ENCODE results near the gene APBB1. TPM values are rescaled to one million over a fixed set of nuclear protein-coding genes. Genes with fewer than 3 reads are reported as not detected.

APBB1 gene
- 266 TPM for total RNA-seq

DNA sequence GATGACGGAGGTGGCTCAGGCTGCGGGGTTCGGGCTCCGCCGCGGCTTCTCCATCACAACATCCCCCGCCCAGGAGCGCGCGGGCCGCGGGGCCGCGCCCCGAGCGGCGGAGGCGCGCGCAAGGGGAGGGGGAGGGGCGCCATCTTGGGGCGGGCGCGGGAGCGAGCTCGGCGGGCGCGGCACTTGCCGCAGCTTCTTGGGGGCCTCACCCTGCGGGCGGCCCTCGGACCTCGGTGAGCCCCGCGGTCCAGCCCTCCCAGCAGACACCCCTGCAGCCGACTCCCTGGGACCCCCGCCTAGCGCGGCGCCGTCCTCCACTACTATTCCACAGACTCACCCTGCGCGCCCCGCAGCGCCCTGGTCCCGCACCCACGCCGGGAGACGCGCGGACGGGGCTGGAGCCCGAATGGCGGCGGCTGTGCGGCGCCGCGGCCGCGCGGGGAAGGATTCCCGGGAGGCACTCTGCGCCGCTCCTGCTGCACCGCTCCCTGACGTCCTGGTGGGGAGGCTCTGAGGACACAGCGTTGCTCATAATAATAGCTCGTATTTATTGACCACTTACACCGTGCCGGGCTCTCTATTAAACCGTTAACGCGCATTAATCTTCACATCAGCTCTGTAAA is at the start of gene APBB1:
Gene APBB1, minus strand, starts transcription at position 86 of the 623 bp plus-strand sequence. CDS start 7,747 bp downstream, outside the sequence.
- peak; percentile 77 for DNase-seq

DNA sequence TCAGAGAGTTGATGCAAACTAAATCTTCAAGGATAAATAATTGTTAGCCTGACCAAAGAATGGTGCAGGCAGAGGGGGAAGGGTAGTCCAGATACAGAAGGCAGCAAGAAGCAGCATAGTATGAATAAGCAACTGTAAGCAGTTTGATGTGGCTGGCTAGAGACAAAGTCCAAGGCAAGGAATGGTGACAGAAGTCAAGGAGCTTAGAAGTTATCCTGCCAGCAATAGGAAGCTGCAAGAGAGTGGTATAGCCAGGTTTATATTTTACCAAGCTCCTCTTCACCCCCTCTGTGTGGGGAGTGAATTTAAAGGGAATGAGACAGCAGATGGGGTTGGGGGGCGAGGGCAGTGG is 40.2 kb upstream of the APBB1 start:
- no peak for DNase-seq

DNA sequence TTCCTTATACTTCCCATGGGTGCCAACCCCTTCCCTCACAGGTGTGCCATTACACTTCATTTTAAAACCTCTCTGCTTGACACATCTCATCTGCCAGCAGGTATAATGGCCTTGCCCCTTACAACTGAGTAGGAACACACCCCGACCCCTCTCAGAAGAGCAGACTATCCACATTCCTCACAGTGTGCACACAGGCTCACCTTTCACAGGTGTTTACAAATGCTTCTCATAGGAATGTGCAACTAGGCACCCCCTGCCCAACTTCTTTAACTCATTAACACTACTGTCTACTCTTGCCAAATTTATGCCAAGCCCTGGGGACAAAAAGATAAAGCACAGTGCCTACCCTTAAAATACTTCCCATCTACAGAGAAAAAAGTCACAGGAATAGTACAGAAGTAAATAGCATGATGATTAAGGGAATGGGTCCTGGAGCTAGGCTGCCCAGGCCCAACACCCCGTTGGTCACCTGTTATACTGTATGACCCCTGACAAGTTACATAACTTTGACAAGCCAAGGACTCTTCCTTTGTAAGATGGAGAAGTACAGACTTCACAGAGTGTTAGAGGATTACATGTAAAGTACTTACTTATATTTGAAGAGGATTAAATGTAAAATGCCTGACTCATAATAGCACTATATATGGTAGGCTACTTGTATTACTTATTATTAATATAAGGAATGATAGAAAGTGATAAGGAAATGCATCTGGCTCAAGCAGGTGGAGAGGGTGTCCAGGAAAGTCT is 39.6 kb upstream of the APBB1 start:
- no peak for DNase-seq

DNA sequence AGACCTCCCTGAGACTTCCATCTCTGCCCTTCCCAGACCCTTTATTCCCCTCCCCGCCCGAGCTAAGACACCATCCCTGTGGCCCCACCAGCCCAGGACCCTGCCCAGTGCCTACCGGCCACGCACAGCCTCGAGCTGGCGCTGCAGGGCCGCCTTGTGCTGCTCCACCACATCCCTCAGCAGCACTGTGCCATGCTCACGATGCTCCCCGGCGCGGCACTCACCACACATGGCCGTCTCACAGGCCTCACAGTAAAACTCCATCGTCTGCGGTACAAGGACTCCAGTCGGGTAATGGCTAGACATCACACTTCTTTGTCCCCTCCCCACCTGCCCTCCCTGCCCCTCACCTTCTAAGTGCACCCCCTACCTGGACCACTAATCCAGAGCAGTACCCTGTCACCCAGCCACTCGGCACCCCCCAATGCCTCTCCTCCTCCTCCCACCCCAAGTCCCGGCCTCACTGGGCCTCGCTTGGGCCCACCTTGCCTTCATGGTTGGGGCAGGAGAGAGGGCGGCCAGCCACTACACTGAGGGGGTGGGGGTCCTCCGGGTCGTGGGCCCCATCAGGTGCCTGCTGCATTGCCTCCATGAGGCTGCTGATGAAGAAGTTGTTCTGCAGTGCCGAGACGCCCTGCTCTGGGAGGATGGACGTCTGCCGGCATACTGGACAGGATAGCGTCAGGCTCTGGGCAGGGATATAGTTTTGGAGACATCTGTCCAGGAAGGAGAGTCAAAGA is 38.9 kb upstream of the APBB1 start:
- DNase-seq, result no peak

DNA sequence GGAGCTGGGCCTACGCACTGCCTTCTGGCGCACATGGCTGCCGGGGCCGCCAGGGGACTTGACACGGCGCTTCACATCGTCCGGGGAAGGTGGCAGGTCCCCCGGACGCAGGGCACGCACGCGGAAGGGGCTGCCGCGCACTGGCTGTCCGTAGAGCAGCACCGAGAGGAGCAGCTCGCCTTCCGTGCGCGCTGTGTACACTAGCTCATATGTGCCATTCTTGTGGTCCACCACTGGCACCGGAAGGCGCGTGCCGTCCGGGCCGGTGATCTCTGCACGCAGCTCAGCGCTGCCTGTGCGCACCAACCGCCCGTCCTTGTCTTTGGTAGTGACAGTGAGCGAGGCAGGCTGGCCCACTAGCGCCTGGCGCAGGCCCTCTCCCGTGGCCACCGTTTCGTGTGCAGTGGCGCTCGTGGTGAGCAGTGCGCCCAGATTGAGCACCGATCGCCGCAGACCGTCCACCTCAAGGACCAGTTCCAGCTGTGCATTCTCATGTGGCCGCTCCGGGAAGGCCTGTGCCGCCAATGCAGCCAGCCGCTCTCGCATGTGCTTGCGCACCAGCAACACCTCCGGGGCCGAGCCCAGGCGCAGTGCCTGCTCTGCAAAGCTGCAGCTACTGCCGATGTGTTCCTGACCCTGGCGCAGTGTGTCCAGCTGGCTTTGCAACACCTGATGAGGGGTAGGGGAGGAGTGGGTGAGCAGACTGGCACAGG is 37.6 kb upstream of the APBB1 start:
- no peak for DNase-seq

DNA sequence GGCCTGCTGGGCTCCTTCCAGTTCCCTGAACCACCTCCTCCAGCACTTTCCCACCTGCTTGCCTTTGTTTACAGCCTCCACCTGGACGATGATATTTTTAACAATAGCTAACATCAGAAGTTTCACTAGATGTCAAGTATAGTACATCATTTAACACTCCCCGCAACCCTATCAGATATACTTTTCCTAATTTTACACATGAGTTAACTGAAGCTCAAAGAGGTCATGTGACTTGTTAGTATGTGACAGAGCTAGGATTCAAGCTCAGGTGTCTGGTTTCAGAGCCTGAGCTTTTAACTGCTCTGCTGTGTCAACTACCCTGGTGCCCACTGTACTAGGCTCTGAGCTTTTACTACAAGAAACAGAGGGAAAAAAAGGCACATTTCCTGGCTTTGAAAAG is 36.2 kb upstream of the APBB1 start:
- DNase-seq, result no peak

DNA sequence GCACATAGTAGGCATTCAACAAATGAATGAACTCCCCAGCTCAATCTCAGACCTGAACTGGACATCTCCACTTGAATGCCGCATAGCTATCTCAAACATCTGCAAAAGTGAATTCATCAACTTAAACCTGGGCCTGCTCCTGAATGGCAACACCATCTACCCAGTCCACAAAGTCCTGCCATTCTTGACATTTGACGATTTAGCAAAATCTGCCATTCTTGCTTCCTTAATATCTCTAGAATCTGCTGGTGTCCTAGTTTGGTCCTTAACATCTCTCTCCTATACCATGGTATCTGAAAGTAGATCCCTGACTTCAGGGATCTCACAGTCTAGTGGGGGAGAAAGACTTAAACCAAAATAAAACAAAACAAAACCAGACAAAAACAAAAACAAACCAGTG is 34.3 kb upstream of the APBB1 start:
- no peak for DNase-seq

DNA sequence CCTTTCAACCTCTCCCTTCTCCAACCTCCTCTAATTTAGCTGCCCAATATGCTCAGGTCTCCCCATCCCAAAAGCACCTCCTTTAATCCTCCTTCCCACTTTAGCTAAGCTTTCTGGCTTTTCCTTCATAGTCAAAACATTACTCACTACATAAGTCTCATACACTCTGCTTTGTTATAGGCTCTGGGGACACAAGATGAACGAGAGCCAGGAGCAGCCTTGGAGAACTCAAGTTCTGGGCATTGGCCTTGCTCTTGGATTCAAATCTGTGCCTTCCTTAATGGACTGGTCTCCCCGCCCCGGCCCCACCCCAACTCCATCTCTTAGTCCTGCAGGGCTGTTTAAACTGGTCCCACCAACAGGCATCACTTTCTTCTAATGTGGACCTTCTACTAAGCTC is 33.3 kb upstream of the APBB1 start:
- no peak for DNase-seq

DNA sequence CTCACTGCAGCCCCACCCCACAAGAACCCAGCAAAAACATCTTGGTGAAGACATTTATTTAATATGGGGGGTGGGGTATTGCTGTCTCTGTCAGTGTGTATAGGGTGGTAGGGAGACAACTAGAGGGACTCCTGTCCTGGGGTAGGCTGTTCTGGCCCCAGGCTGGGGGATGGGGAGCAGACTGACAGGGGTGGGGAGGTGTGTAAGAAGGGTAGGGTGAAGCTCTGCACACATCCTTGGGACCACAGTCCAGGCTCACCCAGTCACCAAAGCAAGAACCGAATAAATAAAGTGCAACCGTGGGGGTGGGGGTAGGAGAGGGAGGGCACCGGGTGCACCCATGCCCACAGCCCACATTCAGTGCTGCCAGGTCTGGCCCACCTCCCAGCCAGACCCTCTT is 29.7 kb upstream of the APBB1 start:
- DNase-seq, result no peak

DNA sequence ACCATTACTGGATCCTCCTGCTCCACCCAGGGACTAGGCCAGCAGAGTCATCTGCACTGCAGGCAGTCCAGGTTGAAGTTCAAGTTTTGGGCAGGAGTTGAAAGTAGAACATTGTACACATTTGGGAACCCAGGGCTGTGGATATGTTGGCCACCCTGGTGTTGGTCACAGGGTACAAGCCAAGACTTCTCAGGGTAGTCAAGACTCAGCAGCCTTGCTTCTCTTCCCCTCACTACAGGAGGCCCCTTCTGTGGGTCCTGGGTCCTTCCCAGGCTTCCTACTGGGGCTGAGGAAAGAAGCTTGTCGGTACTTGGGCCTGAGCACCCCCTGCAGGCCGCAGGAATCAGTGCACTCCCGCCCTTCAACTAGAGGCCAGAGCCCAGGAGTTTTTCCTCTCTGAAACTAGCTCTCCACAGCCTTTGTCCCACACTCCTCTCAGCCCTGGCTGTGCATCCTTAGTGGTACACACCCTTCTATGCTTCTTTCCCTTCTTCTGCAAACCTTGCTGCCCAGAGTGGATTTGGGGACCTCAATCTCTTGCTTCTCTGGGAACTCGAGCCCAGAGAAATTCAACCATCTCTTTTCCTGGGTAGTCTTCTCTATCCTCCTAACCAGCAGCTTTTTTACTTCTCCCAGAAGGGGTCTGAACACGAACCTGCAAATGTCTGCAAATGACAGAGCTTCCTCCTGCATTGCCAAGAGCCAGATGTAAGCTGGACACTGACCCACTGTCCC is 24.5 kb upstream of the APBB1 start:
- DNase-seq, result peak; percentile 26

DNA sequence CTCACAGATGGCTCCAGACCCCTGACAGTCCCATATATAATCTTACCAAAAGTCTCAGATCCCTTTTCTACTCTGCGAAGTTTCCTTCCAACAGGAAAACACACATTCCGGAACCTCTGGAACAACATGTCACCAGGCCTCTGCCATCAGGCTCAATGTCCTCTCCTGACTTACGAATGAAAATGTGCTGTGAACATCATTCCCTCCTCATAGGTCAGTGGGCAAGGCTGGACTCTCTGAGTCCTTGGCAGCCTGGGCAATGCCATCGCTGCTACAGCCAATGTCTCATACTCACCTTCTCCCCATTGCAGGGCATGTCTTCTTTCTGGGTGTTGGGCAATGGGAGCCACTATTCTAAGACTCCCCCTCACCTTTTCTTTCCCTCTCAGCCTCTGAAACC is 23.5 kb upstream of the APBB1 start:
- DNase-seq, result no peak

DNA sequence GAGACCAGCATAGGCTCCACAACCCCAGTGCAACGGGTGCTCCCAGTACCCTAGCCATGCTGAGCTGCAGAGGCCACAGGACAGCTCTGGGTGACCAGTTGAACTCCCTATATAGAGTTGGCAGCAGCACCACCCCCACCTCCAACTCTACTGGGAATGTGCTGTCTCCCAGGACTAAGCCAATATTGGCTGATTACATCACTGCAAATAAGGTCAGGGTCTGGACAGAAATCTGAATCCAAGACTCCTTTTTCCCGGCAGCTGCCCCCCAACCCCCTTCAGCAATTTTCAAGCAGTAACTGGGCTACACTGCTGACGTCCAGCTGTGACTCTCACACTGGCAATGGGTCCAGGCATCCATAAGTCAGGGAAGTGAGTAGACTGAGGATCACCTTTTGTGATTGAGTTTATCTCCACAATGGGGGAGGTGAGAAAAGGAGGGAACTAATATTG is 22.0 kb upstream of the APBB1 start, which contains the start of gene HPX:
Gene HPX, minus strand, starts transcription at position 82 of the 453 bp plus-strand sequence. Its CDS starts 24 bp downstream, at position 58.
- DNase-seq, result no peak

DNA sequence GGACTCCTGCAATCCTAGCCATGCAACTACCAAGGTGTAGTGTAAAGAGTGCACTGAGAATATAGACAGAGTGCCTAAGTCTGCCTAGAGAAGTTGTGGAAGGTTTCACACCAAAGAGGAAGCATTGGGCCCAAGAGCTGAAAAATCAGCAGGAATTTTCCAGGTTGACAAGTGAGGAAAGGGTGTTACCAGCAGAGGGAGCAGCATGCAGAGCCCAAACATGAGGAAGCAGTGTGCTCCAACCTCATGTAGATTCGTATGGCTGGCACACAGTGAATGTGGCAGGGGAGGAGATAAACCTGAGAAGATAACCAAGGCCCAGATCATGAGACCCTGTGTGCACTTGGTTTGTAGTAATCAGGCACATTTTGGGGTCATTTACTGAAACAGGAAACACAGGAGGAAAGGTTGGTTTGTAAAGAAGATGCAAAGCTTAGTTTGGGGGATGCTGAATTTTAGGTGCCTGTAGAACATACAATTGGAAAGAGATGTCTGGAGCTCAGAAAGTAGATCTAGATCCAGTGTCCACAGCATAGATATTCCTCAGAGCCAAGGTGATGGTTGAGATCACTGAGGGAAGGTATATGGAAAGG is 20.2 kb upstream of the APBB1 start:
- DNase-seq, result peak; percentile 15

DNA sequence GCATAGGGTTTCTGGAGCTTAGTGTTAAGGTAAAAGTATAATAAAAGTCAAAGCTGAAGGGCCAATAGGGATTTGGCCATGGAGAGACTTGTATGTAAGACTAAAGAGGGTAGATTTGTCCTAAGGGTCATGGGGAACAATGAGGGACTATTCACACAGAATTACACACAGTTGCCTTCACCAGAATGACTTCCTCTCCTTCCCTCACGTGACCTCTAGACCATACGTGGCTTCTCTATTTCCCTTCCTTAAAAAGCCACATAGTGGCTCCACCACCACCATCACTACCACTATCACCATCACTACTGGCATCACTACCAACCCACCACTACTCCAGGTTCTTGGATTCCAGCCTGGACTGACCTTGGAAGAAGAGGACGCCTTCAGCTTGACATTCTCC is 19.1 kb upstream of the APBB1 start:
- DNase-seq, result no peak

DNA sequence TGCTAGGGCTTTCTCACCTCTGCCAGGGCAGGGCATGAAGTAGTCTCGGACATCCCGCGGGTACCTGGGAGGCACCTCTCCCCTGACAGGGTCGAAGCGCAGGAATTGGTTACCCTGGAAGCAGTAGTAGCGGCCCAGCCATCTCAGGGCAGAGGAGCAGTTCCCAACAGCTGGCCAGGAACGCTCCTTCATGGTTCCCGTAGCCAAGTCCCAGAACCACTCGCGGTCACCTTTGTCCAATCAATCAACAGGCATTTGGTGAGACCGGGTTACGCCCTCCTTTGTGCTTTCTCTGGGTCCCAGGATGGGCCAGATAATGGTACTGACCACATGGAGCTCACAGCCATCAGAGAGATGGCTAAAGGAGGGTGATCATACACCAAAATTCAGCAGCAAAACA is 18.5 kb upstream of the APBB1 start:
- no peak for DNase-seq

DNA sequence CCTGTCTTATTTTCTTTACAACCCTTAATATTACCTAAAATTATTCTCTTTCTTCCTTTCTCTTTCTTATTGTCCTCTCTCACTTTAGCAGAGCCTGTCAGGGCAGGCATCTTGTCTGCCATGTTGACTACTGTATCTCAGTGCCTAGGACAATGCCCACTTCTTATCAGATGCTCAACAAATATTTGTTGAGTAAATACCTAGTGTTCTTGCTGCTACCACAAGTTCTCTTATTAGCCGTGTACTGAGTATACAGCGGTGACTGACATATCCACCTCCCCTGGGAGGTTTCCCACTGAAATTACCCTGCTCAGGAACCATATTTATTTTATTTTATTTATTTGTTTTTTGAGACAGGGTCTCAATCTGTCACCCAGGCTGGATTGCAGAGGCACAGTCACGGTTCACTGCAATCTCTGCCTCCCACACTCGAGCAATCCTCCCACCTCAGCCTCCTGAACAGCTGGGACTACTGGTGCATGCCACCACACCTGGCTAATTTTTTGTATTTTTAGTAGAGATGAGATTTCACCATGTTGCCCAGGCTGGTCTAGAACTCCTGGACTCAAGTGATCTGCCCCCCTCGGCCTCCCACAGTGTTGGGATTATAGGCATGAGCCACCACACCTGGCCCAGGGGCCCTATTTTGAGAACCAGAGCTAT is 15.2 kb upstream of the APBB1 start:
- DNase-seq, result no peak

DNA sequence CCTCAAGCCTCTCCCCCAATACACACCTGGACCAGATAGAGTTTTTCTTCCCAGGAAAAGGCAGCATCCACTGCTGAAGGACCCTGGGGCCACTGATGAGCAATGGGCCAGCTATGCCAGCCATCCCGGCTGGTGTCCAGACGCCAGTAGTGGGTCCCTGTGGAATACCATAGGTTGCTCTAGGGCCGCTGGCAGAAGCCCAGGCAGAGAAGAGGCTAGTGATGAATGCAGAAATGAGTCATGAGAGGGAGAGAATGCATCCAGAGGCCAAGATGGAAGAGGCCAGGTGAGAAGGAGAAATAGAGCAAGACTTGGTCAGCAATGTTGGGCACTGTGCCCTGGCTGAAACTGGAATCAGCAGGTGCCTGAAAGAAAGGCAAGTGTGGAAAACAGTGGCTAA is 13.0 kb upstream of the APBB1 start:
- DNase-seq, result no peak

DNA sequence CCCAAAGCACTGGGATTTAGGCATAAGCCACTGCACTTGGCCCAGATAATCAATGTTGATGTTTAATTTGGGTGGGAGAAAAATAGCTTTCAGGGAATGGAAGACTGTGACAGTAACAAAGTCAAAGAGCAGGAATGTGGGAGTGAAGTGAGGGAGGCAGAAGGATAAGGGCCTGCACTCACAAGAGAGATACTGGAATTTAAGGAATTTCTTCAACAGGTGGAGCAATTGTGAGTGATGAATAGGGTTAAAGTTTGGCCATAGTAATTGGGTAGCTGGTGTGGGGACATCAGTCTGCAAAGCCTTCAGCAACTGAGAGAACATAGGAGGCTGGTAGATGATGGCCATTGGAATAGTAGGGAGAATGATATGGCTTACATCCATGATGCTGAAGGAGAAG is 8.6 kb upstream of the APBB1 start:
- no peak for DNase-seq

DNA sequence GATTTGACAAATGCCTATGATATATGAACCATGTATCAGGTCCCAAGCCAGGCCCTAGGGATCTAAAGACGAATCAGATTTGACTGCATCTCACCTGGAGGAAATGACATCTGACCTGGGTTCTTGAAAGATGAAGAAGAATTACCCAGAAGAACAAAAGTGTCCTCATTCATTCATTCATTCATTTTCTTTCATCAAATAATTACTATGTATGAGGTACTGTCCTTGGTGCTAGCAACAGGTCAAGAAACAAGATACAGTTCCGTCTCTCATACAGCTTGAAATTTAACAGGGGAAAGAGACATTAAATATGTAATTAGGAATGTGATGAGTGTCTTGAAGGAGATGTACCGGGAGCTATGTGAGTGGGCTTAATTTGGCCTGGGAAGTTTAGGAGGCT is 1.8 kb upstream of the APBB1 start:
- no peak for DNase-seq

DNA sequence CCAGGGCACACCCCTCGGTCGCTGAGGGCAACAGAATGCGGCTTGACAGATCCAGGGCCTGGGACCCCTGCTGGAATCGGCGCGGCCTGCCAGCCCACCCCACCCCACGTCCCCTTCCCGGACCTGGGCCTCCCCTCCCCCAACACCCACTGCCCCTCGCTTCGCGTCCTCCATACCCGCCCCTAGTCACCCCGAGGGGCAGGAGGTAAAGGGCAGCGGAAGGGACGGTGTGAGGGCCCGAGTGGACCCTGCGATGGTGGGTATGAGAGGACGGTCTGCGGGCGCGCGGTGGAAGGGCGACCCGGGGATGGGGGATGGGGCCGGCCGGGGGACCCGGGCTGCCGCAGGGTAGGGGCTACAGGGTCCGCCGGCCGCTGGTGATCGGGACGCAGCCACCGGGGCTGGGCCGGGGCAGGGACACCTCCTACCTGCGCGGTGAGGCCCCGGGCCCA is 311 bp downstream of the APBB1 start:
- no peak for DNase-seq

Data from occipital lobe (tissue), 2 donors.